Endothelial cell of umbilical vein (primary cell): ENCODE data around the gene CYBRD1. TPM values are rescaled to one million over a fixed set of nuclear protein-coding genes. Genes with fewer than 3 reads are reported as not detected.

Experiments used
- BruUV-seq: library from RNA; stranded (reverse); fragments of 400-500 nt; replicated peaks from 2 replicates; lab custom pipeline; 2021; lab: Mats Ljungman, UMichigan
- CTCF ChIA-PET: fragments of 300-600, 350-600 bp; sonication (Branson Sonifier 250); formaldehyde crosslinking; loops from one replicate; lab custom pipeline; 2021; ENCODE audit warnings: antibody characterized with exemption, inconsistent platforms; lab: Charles Lee
- POLR2A ChIA-PET: fragments of 300-600, 350-600 bp; sonication (Branson Sonifier 250); formaldehyde crosslinking; loops from one replicate; lab custom pipeline; 2021; ENCODE audit warnings: antibody characterized with exemption, inconsistent platforms; lab: Charles Lee
- DNase-seq: peaks from one replicate; pipeline ENCODE4 v3.0.0-alpha.2; 2011; ENCODE audit warnings: low read depth, low spot score
- FAIRE-seq: peaks from 2 replicates; lab custom pipeline; 2011; peaks lifted over from hg19 to GRCh38; lab: Jason Lieb, UNC
- H2AFZ ChIP-seq: 2 replicates; pipeline ENCODE4 v1.6.0; 2012; ENCODE audit warnings: low read depth, low read length, control low read depth, inconsistent platforms
- H3K27ac ChIP-seq: 2 replicates; pipeline ENCODE4 v1.5.1; 2011; ENCODE audit warnings: low read depth, mild to moderate bottlenecking, control low read depth, low read length, moderate library complexity; ENCODE audit not compliant: insufficient read depth
- H3K27me3 ChIP-seq, 2 experiments: 2 replicates each; pipeline versions ENCODE4 v1.6.0 to v1.6.1; 2011; ENCODE audit warnings: low read length in 2 of 2, mixed read lengths in 1 of 2; ENCODE audit not compliant: control insufficient read depth in 2 of 2, insufficient read depth in 2 of 2
- H3K36me3 ChIP-seq, 2 experiments: 2 replicates in 1 of 2; 3 replicates in 1 of 2; pipeline ENCODE4 v1.5.1; 2011; ENCODE audit warnings: low read length in 2 of 2, mild to moderate bottlenecking in 1 of 2, moderate library complexity in 1 of 2; ENCODE audit not compliant: control insufficient read depth in 2 of 2, insufficient read depth in 2 of 2; ENCODE audit errors: extremely low read depth in 1 of 2
- H3K4me1 ChIP-seq: 3 replicates; pipeline ENCODE4 v1.5.1; 2011; ENCODE audit warnings: mild to moderate bottlenecking, low read length; ENCODE audit not compliant: control insufficient read depth, insufficient read depth; ENCODE audit errors: extremely low read depth
- H3K4me2 ChIP-seq: 2 replicates; pipeline ENCODE4 v1.6.1; 2011; ENCODE audit warnings: low read length, control low read depth, mixed read lengths; ENCODE audit not compliant: insufficient read depth
- H3K4me3 ChIP-seq, 3 experiments: fragments of 200-600 bp in 1 of 3; sonication (generic), shearing (Covaris generic) in 1 of 3; replicated peaks in 1 of 3; 2 replicates each; pipeline ENCODE4 v1.5.1; 2011 to 2016; ENCODE audit warnings: control low read depth in 3 of 3, low read length in 3 of 3, mild to moderate bottlenecking in 2 of 3, inconsistent platforms in 1 of 3, low read depth in 1 of 3, moderate library complexity in 1 of 3; ENCODE audit not compliant: insufficient read depth in 1 of 3
- H3K79me2 ChIP-seq: 2 replicates; pipeline ENCODE4 v1.6.0; 2012; ENCODE audit warnings: low read length, inconsistent platforms; ENCODE audit not compliant: control insufficient read depth, insufficient read depth
- H3K9ac ChIP-seq: replicated peaks from 2 replicates; pipeline ENCODE3; 2011; ENCODE audit warnings: low read length, control low read depth; ENCODE audit not compliant: insufficient read depth; ENCODE audit errors: extremely low read depth
- H3K9me1 ChIP-seq: replicated peaks from 3 replicates; pipeline ENCODE4 v1.6.0; 2011; ENCODE audit warnings: mild to moderate bottlenecking, low read length; ENCODE audit not compliant: control insufficient read depth, insufficient read depth; ENCODE audit errors: extremely low read depth
- H3K9me3 ChIP-seq: replicated peaks from 2 replicates; pipeline ENCODE4 v1.5.1; 2012; ENCODE audit warnings: low read length, inconsistent platforms; ENCODE audit not compliant: control insufficient read depth, insufficient read depth
- H4K20me1 ChIP-seq: replicated peaks from 2 replicates; pipeline ENCODE3; 2011; ENCODE audit warnings: mild to moderate bottlenecking, low read length; ENCODE audit not compliant: control insufficient read depth, insufficient read depth; ENCODE audit errors: extremely low read depth
- CTCF ChIP-seq, 2 donors: IDR thresholded peaks; 1 replicate in 1 of 2; 2 replicates in 1 of 2; pipeline ENCODE4 v1.5.1; 2011; ENCODE audit warnings: low read length in 2 of 2, mild to moderate bottlenecking in 2 of 2, moderate library complexity in 2 of 2, control low read depth in 1 of 2, inconsistent platforms in 1 of 2, low read depth in 1 of 2; ENCODE audit not compliant: insufficient read depth in 1 of 2; ENCODE audit errors: extremely low read depth in 1 of 2
- EZH2 ChIP-seq: IDR thresholded peaks from 2 replicates; pipeline ENCODE4 v1.6.1; 2012; ENCODE audit warnings: borderline replicate concordance, low read depth, mild to moderate bottlenecking, moderate library complexity, low read length, inconsistent platforms; ENCODE audit not compliant: severe bottlenecking
- FOS ChIP-seq: IDR thresholded peaks from 2 replicates; pipeline ENCODE4 v1.6.1; 2011; ENCODE audit warnings: mild to moderate bottlenecking, low read length, moderate library complexity, borderline replicate concordance; ENCODE audit not compliant: insufficient read depth
- GATA2 ChIP-seq: IDR thresholded peaks from 2 replicates; pipeline ENCODE4 v1.7.0; 2011; ENCODE audit warnings: low read depth, mild to moderate bottlenecking, moderate library complexity, mixed read lengths, low read length; ENCODE audit not compliant: insufficient read length, insufficient read depth
- JUN ChIP-seq: IDR thresholded peaks from 2 replicates; pipeline ENCODE4 v1.6.1; 2011; ENCODE audit warnings: borderline replicate concordance, low read depth; ENCODE audit not compliant: insufficient read length, insufficient read depth
- MYC ChIP-seq: IDR thresholded peaks from one replicate; pipeline ENCODE4 v1.6.1; 2011; ENCODE audit warnings: mild to moderate bottlenecking, low read depth, low read length
- POLR2A ChIP-seq: IDR thresholded peaks from 2 replicates; pipeline ENCODE4 v1.6.1; 2012; ENCODE audit warnings: low read depth, mild to moderate bottlenecking, control low read depth, low read length
- POLR2AphosphoS5 ChIP-seq: IDR thresholded peaks from 2 replicates; pipeline ENCODE4 v1.6.1; 2012; ENCODE audit warnings: low read depth, mild to moderate bottlenecking, control low read depth, low read length, moderate library complexity; ENCODE audit not compliant: insufficient read depth
- dilution Hi-C: fragments of 300-500 bp; cut with MboI; formaldehyde crosslinking; loops from one replicate; pipeline ENCODE4 v1.15.0; 2019; ENCODE audit warnings: low sequenced_read_pairs; ENCODE audit not compliant: extremely low pct_ligation_motif_present
- intact Hi-C: fragments of 100-400 bp; cut with micrococcal nuclease; formaldehyde crosslinking; loops from one replicate; pipeline ENCODE4 v1.10.0; 2022
- polyA plus RNA-seq, 4 experiments: library from polyadenylated mRNA; depleted of rRNA in 3 of 4; stranded (reverse) in 3 of 4; unstranded in 1 of 4; fragments of >200 nt; gene quantifications; 2 replicates each; pipeline versions ENCODE4 v1.2.1 to v1.2.3, GENCODE V29; 2011 to 2012; ENCODE audit warnings: missing spikeins in 1 of 4
- total RNA-seq: library from RNA; stranded (reverse); gene quantifications from 2 replicates; pipeline ENCODE4 v1.2.3, GENCODE V29; 2021
- TF ChIP-seq, protein P1 (sequence below): IDR thresholded peaks from 2 replicates; pipeline ENCODE4 v1.6.1; 2011; ENCODE audit not compliant: insufficient read depth, insufficient read length

Gene CYBRD1
- total and polyA plus RNA-seq, 2 donors (not counting 3 experiments of a cell fraction or from before 2014, with no cell fraction given): 23.1 to 24.8 TPM

- Histone ChIP-seq H3K36me3 (peaks cover 0 to 2% of the 10 kb centered on the region in 2 experiments), H3K27ac (no peak overlapping the region), H3K9me3 (no peaks in the 10 kb centered on the region), H3K27me3 (no peaks in the 10 kb centered on the region), H3K79me2 (no peaks in the 10 kb centered on the region), H4K20me1 (no peaks in the 10 kb centered on the region), H3K4me1 (peaks cover 19% of the 10 kb centered on the region), H3K4me3 (no peak overlapping the region), H3K9me1 (no peaks in the 10 kb centered on the region), H3K9ac (no peak overlapping the region), H3K4me2 (no peak overlapping the region), H2AFZ (no peak overlapping the region)
- dilution Hi-C loops: no loop called here
- CTCF ChIA-PET: interaction anchor here (1.0 kb wide), 1 partner anchor 10 kb away, joined by 3 read pairs; no protein-coding TSS in a partner anchor
- POLR2A ChIA-PET: no interaction called here
- TF ChIP-seq FOS (no peak), MYC (no peak), JUN (no peak), POLR2A (no peak), EZH2 (no peak), POLR2AphosphoS5 (no peak), GATA2 (no peak), CTCF (IDR thresholded peaks at IDR 0.05; ENCODE audit: extremely low read depth in 1 of 2, insufficient read depth in 1 of 2, low read depth in 1 of 2, low read length in 2 of 2) (no peak)
- TF ChIP-seq, protein P1, sequence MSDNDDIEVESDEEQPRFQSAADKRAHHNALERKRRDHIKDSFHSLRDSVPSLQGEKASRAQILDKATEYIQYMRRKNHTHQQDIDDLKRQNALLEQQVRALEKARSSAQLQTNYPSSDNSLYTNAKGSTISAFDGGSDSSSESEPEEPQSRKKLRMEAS: no peak
- BruUV-seq: no TSS peak
- FAIRE-seq: no peak
- intact Hi-C loops: no loop called here
- no peak for DNase-seq
These were observed 40.0 kb upstream of the CYBRD1 start for GRCh38 chr2:171482308-171482707.
